AG09319 (cell line): ENCODE measurements around the gene PLN.

Experiments used
- DNase-seq: peaks from one replicate; pipeline ENCODE4 v3.0.0-alpha.2; 2010; ENCODE audit warnings: low read depth; ENCODE audit errors: extremely low read depth
- CTCF ChIP-seq: IDR thresholded peaks from 2 replicates; pipeline ENCODE4 v1.5.1; 2011; ENCODE audit warnings: low read depth, mild to moderate bottlenecking, inconsistent platforms, low read length, moderate library complexity

PLN gene

GRCh38 chr6:118579786-118580185 is 31.7 kb downstream of the PLN start:
- DNase-seq = no peak
- TF ChIP-seq CTCF = no peak

GRCh38 chr6:118580585-118581419 is 32.7 kb downstream of the PLN start:
- peak; percentile 40 for DNase-seq
- peak; percentile 51 for TF ChIP-seq CTCF

- no peak for TF ChIP-seq CTCF
- DNase-seq = no peak
Observed at GRCh38 chr6:118581489-118581959, 33.4 kb downstream of the PLN start.

GRCh38 chr6:118584911-118585310 is 36.8 kb downstream of the PLN start:
- no peak for DNase-seq
- TF ChIP-seq CTCF = no peak

- TF ChIP-seq CTCF = no peak
Observed at GRCh38 chr6:118586746-118587485, 38.8 kb downstream of the PLN start.

GRCh38 chr6:118588626-118589025 is 40.5 kb downstream of the PLN start:
- no peak for DNase-seq
- TF ChIP-seq CTCF = no peak

More at GRCh38 chr6:118586746-118587485, 38.8 kb downstream of the PLN start:
- DNase-seq = no peak

- no peak for DNase-seq
- no peak for TF ChIP-seq CTCF
Observed at GRCh38 chr6:118589186-118589585, 41.1 kb downstream of the PLN start.
